Peyer's patch (tissue), 4 donors: ENCODE measurements around the gene SON. TPM values are rescaled to one million over a fixed set of nuclear protein-coding genes. Genes with fewer than 3 reads are reported as not detected.

ENCODE experiments used
- DNase-seq, 3 donors: peaks; one replicate each; pipeline ENCODE4 v3.0.0-alpha.2; 2017 to 2019
- H3K27ac ChIP-seq, 4 donors: fragments of 200-600 bp; sonication (generic); one replicate each; pipeline ENCODE4 v1.5.1; 2016 to 2019
- H3K27me3 ChIP-seq, 2 donors: fragments of 200-600 bp; sonication (generic); one replicate each; pipeline ENCODE4 v1.5.1; 2019
- H3K36me3 ChIP-seq, 3 donors: fragments of 200-600 bp; sonication (generic); one replicate each; pipeline ENCODE4 v1.5.1; 2016 to 2019
- H3K4me1 ChIP-seq, 4 donors: fragments of 200-600 bp; sonication (generic); one replicate each; pipeline ENCODE4 v1.5.1; 2016 to 2019
- H3K4me3 ChIP-seq, 4 donors: fragments of 200-600 bp; sonication (generic); 1 replicate in 3 of 4; 2 replicates in 1 of 4; pipeline ENCODE4 v1.5.1; 2016 to 2019; ENCODE audit warnings: mild to moderate bottlenecking in 1 of 4
- H3K9me3 ChIP-seq, 4 donors: fragments of 200-600 bp; sonication (generic); one replicate each; pipeline ENCODE4 v1.5.1; 2016 to 2019; ENCODE audit warnings: mild to moderate bottlenecking in 1 of 4
- POLR2A ChIP-seq, 2 donors: fragments of 450-650 bp; IDR thresholded peaks; one replicate each; pipeline ENCODE4 v1.5.1; 2017; ENCODE audit warnings: antibody characterized with exemption in 2 of 2, mild to moderate bottlenecking in 2 of 2, moderate library complexity in 2 of 2
- total RNA-seq, 4 donors: library from RNA; depleted of rRNA; stranded (reverse); fragments of >200 nt; gene quantifications; one replicate each; pipeline ENCODE4 v1.1.0, GENCODE V29; 2016
- TF ChIP-seq, protein P1 (sequence below), 6 experiments: fragments of 450-650 bp in 4 of 6; fragments of 200-600 bp in 2 of 6; sonication (generic) in 1 of 6; IDR thresholded peaks; one replicate each; pipeline ENCODE4 v1.5.1; 2017 to 2019; ENCODE audit warnings: antibody characterized with exemption in 6 of 6, mild to moderate bottlenecking in 3 of 6, moderate library complexity in 1 of 6

Gene SON
- total RNA-seq, 4 donors from 2014 or later: 285 to 1,432 (median 485) TPM

DNA sequence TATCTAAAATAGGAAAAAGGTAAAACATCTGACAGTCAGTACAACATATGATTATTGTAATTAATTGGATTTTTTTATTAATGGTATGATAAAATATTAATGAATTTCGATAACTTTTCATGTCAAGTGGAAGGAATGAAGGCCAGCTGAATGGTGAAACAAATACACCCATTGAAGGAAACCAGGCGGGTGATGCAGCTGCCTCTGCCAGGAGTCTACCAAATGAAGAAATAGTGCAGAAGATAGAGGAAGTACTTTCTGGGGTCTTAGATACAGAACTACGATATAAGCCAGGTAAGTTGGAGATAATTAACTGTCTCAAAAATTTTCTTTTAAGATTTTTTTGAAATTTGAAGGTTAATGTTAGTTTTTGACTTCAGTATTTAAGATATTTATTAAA is 3.2 kb downstream of the SON start:
- TF ChIP-seq POLR2A (IDR thresholded peaks at IDR 0.05): no peak
- TF ChIP-seq, protein P1, sequence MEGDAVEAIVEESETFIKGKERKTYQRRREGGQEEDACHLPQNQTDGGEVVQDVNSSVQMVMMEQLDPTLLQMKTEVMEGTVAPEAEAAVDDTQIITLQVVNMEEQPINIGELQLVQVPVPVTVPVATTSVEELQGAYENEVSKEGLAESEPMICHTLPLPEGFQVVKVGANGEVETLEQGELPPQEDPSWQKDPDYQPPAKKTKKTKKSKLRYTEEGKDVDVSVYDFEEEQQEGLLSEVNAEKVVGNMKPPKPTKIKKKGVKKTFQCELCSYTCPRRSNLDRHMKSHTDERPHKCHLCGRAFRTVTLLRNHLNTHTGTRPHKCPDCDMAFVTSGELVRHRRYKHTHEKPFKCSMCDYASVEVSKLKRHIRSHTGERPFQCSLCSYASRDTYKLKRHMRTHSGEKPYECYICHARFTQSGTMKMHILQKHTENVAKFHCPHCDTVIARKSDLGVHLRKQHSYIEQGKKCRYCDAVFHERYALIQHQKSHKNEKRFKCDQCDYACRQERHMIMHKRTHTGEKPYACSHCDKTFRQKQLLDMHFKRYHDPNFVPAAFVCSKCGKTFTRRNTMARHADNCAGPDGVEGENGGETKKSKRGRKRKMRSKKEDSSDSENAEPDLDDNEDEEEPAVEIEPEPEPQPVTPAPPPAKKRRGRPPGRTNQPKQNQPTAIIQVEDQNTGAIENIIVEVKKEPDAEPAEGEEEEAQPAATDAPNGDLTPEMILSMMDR (IDR thresholded peaks at IDR 0.05): no peak
- Histone ChIP-seq H3K4me1 (peaks cover 0 to 22% (median 5%) of the 10 kb centered on the region in 4 donors), H3K36me3 (peaks cover 0 to 47% (median 0%) of the 10 kb centered on the region in 3 donors), H3K27ac (no peak overlapping the region), H3K4me3 (no peak overlapping the region), H3K27me3 (no peaks in the 10 kb centered on the region), H3K9me3 (no peaks in the 10 kb centered on the region)
- DNase-seq: no peak

DNA sequence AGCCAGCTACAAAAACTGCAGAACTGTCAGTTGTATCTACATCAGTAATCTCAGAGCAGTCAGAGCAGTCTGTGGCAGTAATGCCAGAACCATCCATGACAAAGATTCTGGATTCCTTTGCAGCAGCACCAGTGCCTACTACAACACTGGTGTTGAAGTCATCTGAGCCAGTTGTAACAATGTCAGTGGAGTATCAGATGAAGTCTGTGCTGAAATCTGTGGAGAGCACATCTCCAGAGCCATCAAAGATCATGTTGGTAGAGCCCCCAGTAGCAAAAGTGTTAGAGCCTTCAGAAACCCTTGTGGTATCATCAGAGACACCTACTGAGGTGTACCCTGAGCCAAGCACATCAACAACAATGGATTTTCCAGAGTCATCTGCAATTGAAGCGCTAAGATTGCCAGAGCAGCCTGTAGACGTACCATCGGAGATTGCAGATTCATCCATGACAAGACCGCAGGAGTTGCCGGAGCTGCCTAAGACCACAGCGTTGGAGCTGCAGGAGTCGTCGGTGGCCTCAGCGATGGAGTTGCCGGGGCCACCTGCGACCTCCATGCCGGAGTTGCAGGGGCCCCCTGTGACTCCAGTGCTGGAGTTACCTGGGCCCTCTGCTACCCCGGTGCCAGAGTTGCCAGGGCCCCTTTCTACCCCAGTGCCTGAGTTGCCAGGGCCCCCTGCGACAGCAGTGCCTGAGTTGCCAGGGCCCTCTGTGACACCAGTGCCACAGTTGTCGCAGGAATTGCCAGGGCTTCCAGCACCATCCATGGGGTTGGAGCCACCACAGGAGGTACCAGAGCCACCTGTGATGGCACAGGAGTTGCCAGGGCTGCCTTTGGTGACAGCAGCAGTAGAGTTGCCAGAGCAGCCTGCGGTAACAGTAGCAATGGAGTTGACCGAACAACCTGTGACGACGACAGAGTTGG is 7.3 kb downstream of the SON start:
- TF ChIP-seq, protein P1 (IDR thresholded peaks at IDR 0.05): no peak
- Histone ChIP-seq H3K9me3 (no peaks in the 10 kb centered on the region), H3K36me3 (peaks cover 0 to 85% (median 0%) of the 10 kb centered on the region in 3 donors)

DNA sequence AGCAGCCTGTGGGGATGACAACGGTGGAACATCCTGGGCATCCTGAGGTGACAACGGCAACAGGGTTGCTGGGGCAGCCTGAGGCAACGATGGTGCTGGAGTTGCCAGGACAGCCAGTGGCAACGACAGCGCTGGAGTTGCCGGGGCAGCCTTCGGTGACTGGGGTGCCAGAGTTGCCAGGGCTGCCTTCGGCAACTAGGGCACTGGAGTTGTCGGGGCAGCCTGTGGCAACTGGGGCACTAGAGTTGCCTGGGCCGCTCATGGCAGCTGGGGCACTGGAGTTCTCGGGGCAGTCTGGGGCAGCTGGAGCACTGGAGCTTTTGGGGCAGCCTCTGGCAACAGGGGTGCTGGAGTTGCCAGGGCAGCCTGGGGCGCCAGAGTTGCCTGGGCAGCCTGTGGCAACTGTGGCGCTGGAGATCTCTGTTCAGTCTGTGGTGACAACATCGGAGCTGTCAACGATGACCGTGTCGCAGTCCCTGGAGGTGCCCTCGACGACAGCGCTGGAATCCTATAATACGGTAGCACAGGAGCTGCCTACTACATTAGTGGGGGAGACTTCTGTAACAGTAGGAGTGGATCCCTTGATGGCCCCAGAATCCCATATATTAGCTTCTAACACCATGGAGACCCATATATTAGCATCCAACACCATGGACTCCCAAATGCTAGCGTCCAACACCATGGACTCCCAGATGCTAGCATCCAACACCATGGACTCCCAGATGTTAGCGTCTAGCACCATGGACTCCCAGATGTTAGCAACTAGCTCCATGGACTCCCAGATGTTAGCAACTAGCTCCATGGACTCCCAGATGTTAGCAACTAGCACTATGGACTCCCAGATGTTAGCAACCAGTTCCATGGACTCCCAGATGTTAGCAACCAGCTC is 8.2 kb downstream of the SON start:
- DNase-seq: no peak
- Histone ChIP-seq H3K27me3 (no peaks in the 10 kb centered on the region), H3K4me3 (no peak overlapping the region), H3K9me3 (no peaks in the 10 kb centered on the region), H3K4me1 (peaks cover 0 to 19% (median 0%) of the 10 kb centered on the region in 4 donors), H3K36me3 (peaks cover 0 to 92% (median 0%) of the 10 kb centered on the region in 3 donors), H3K27ac (no peak overlapping the region)
- TF ChIP-seq POLR2A (IDR thresholded peaks at IDR 0.05): no peak
- TF ChIP-seq, protein P1 (IDR thresholded peaks at IDR 0.05): no peak

More for the DNA sequence above, 7.3 kb downstream of the SON start:
- Histone ChIP-seq H3K27me3 (no peaks in the 10 kb centered on the region), H3K27ac (no peak overlapping the region), H3K4me1 (peaks cover 0 to 20% (median 4%) of the 10 kb centered on the region in 4 donors), H3K4me3 (no peak overlapping the region)
- DNase-seq: no peak

DNA sequence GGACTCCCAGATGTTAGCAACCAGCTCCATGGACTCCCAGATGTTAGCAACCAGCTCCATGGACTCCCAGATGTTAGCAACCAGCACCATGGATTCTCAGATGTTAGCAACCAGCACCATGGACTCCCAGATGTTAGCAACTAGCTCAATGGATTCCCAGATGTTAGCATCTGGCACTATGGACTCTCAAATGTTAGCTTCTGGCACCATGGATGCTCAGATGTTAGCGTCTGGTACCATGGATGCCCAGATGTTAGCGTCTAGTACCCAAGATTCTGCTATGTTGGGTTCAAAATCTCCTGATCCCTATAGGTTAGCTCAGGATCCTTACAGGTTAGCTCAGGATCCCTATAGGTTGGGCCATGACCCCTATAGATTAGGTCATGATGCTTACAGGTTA is 8.8 kb downstream of the SON start:
- Histone ChIP-seq H3K4me3 (no peak overlapping the region), H3K9me3 (no peaks in the 10 kb centered on the region), H3K4me1 (peaks cover 0 to 12% (median 0%) of the 10 kb centered on the region in 4 donors), H3K36me3 (peaks cover 0 to 92% (median 0%) of the 10 kb centered on the region in 3 donors), H3K27ac (no peak overlapping the region), H3K27me3 (no peaks in the 10 kb centered on the region)
- no peak for TF ChIP-seq POLR2A (IDR thresholded peaks at IDR 0.05)
- DNase-seq: no peak

DNA sequence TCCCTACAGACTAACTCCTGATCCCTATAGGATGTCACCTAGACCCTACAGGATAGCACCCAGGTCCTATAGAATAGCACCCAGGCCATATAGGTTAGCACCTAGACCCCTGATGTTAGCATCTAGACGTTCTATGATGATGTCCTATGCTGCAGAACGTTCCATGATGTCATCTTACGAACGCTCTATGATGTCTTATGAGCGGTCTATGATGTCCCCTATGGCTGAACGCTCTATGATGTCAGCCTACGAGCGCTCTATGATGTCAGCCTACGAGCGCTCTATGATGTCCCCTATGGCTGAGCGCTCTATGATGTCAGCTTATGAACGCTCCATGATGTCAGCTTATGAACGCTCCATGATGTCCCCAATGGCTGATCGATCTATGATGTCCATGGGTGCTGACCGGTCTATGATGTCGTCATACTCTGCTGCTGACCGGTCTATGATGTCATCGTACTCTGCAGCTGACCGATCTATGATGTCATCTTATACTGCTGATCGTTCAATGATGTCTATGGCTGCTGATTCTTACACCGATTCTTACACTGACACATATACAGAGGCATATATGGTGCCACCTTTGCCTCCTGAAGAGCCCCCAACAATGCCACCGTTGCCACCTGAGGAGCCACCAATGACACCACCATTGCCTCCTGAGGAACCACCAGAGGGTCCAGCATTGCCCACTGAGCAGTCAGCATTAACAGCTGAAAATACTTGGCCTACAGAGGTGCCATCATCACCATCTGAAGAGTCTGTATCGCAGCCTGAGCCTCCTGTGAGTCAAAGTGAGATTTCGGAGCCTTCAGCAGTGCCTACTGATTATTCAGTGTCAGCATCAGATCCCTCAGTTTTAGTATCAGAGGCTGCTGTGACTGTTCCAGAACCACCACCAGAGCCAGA is 9.5 kb downstream of the SON start:
- TF ChIP-seq, protein P1 (IDR thresholded peaks at IDR 0.05): no peak
- TF ChIP-seq POLR2A (IDR thresholded peaks at IDR 0.05): no peak

More for the DNA sequence above, 9.5 kb downstream of the SON start:
- Histone ChIP-seq H3K27ac (no peak overlapping the region), H3K27me3 (no peaks in the 10 kb centered on the region), H3K4me3 (no peak overlapping the region), H3K36me3 (peaks cover 0 to 92% (median 0%) of the 10 kb centered on the region in 3 donors), H3K9me3 (no peaks in the 10 kb centered on the region), H3K4me1 (peaks cover 0 to 8% (median 0%) of the 10 kb centered on the region in 4 donors)
- DNase-seq: no peak
